Naive thymus-derived CD4-positive, alpha-beta T cell (primary cell): ENCODE results near the gene MED25. TPM values are rescaled to one million over a fixed set of nuclear protein-coding genes. Genes with fewer than 3 reads are reported as not detected.

Experiments
- ATAC-seq: fragments of 150-1000 bp; cut with Tn5 transposase; 2 replicates; pipeline ENCODE4 v1.10.0; 2021; ENCODE audit warnings: mild to moderate bottlenecking, moderate library complexity
- CTCF ChIA-PET: fragments of 350-600 bp; sonication (Branson Sonifier 250); formaldehyde crosslinking; loops from one replicate; lab custom pipeline; 2021; ENCODE audit warnings: antibody characterized with exemption; lab: Charles Lee
- POLR2A ChIA-PET: fragments of 350-600 bp; sonication (Branson Sonifier 250); formaldehyde crosslinking; loops from one replicate; lab custom pipeline; 2021; ENCODE audit warnings: antibody characterized with exemption, inconsistent platforms; lab: Charles Lee
- DNase-seq, 9 donors: peaks; one replicate each; pipeline versions ENCODE4 v3.0.0 to v3.0.0-alpha.2; 2020 to 2022; ENCODE audit warnings: mixed read lengths in 1 of 9
- H3K27ac ChIP-seq: one replicate; pipeline ENCODE4 v1.7.0; 2013; ENCODE audit warnings: mild to moderate bottlenecking, low read depth, low read length, moderate library complexity
- H3K27me3 ChIP-seq, 2 donors: one replicate each; pipeline ENCODE4 v1.7.0; 2013; ENCODE audit warnings: low read length in 2 of 2, mild to moderate bottlenecking in 2 of 2, moderate library complexity in 2 of 2; ENCODE audit not compliant: control insufficient read depth in 2 of 2, insufficient read depth in 2 of 2
- H3K36me3 ChIP-seq, 3 experiments: 1 replicate in 2 of 3; 2 replicates in 1 of 3; pipeline ENCODE4 v1.7.0; 2013; ENCODE audit warnings: low read length in 3 of 3, mild to moderate bottlenecking in 3 of 3, moderate library complexity in 1 of 3; ENCODE audit not compliant: insufficient read depth in 3 of 3, control insufficient read depth in 2 of 3
- H3K4me1 ChIP-seq, 2 donors: one replicate each; pipeline ENCODE4 v1.7.0; 2013; ENCODE audit warnings: low read length in 2 of 2, mild to moderate bottlenecking in 2 of 2, moderate library complexity in 1 of 2; ENCODE audit not compliant: control insufficient read depth in 2 of 2, insufficient read depth in 2 of 2
- H3K4me3 ChIP-seq: 2 replicates; pipeline ENCODE4 v1.7.0; 2013; ENCODE audit warnings: mild to moderate bottlenecking, low read length
- H3K9me3 ChIP-seq, 3 experiments: 1 replicate in 2 of 3; 2 replicates in 1 of 3; pipeline ENCODE4 v1.7.0; 2013; ENCODE audit warnings: low read length in 3 of 3; ENCODE audit not compliant: control insufficient read depth in 2 of 3
- H3K27ac Mint-ChIP-seq, 9 donors: one replicate each; pipeline ENCODE4 v1.8.0; 2020 to 2022; ENCODE audit warnings: mixed read lengths in 9 of 9, mild to moderate bottlenecking in 8 of 9, moderate library complexity in 5 of 9, inconsistent platforms in 2 of 9
- H3K27me3 Mint-ChIP-seq, 5 donors: one replicate each; pipeline ENCODE4 v1.8.0; 2021 to 2022; ENCODE audit warnings: mixed read lengths in 5 of 5, mild to moderate bottlenecking in 1 of 5
- H3K36me3 Mint-ChIP-seq, 5 donors: one replicate each; pipeline ENCODE4 v1.8.0; 2020 to 2022; ENCODE audit warnings: mixed read lengths in 5 of 5, mild to moderate bottlenecking in 3 of 5, inconsistent platforms in 1 of 5
- H3K4me1 Mint-ChIP-seq, 7 donors: one replicate each; pipeline ENCODE4 v1.8.0; 2020 to 2022; ENCODE audit warnings: mixed read lengths in 7 of 7, mild to moderate bottlenecking in 3 of 7, inconsistent platforms in 1 of 7
- H3K4me3 Mint-ChIP-seq, 10 donors: one replicate each; pipeline ENCODE4 v1.8.0; 2020 to 2022; ENCODE audit warnings: mild to moderate bottlenecking in 10 of 10, mixed read lengths in 10 of 10, moderate library complexity in 6 of 10, inconsistent platforms in 2 of 10
- H3K9me3 Mint-ChIP-seq, 11 donors: one replicate each; pipeline ENCODE4 v1.8.0; 2020 to 2022; ENCODE audit warnings: mixed read lengths in 11 of 11, mild to moderate bottlenecking in 4 of 11, inconsistent platforms in 1 of 11, moderate library complexity in 1 of 11
- intact Hi-C, 2 donors: fragments of 100-400 bp; cut with micrococcal nuclease; formaldehyde crosslinking; loops; one replicate each; pipeline ENCODE4 v1.15.1; 2023
- polyA plus RNA-seq, 2 donors: library from polyadenylated mRNA; unstranded; fragments of 300-500 nt; fragmentation: Illumina TruSeq; gene quantifications; one replicate each; pipeline ENCODE4 v1.2.3, GENCODE V29; 2021
- total RNA-seq, 6 experiments: library from RNA in 5 of 6; stranded (reverse) in 5 of 6; gene quantifications; 1 replicate in 5 of 6; 2 replicates in 1 of 6; pipeline ENCODE4 v1.2.3 and lab custom pipeline; 2021 to 2026

Gene MED25
- total and polyA plus RNA-seq, 7 experiments from 2014 or later: 10.8 to 75.2 (median 39.9) TPM

- H3K36me3 ChIP-seq: peaks cover 0 to 20% (median 0%) of the 10 kb centered on the region in 3 experiments
- H3K27ac ChIP-seq: peak overlapping the region; percentile 73
- H3K27ac Mint-ChIP-seq: peak overlapping the region in 6 of 9 donors; percentile 46 to 93 (median 72)
- no peak for DNase-seq
- peaks cover 5 to 9% of the 10 kb centered on the region in 2 donors for H3K4me1 ChIP-seq
- intact Hi-C loops: no loop called here
- POLR2A ChIA-PET: interaction anchor here (1.1 to 1.2 kb wide), 2 partner anchors 11 to 40 kb away, joined by 3 read pairs; partner anchors contain the start of genes AP2A1 and MED25
- H3K9me3 ChIP-seq: no peaks in the 10 kb centered on the region
- no peaks in the 10 kb centered on the region for H3K27me3 Mint-ChIP-seq
- no peaks in the 10 kb centered on the region for H3K27me3 ChIP-seq
- CTCF ChIA-PET: interaction anchor here (0.5 kb wide), 1 partner anchor 304 kb away, joined by 3 read pairs; no protein-coding TSS in a partner anchor
- H3K4me1 Mint-ChIP-seq: peaks cover 12 to 27% (median 15%) of the 10 kb centered on the region in 7 donors
- H3K9me3 Mint-ChIP-seq: no peaks in the 10 kb centered on the region
- no peak for ATAC-seq
- no peak overlapping the region for H3K4me3 ChIP-seq
- peaks cover 0 to 14% (median 10%) of the 10 kb centered on the region in 5 donors for H3K36me3 Mint-ChIP-seq
- H3K4me3 Mint-ChIP-seq: peak overlapping the region in 3 of 10 donors; percentile 25 to 70 (median 51)
Observed at GRCh38 chr19:49807058-49807903, 10.8 kb upstream of the MED25 start.

- Histone ChIP-seq H3K9me3 (no peaks in the 10 kb centered on the region), H3K36me3 (peaks cover 0 to 12% (median 0%) of the 10 kb centered on the region in 3 experiments), H3K4me1 (peaks cover 11 to 16% of the 10 kb centered on the region in 2 donors), H3K27me3 (no peaks in the 10 kb centered on the region), H3K27ac (peak overlapping the region; percentile 73), H3K4me3 (no peak overlapping the region)
- CTCF ChIA-PET: no interaction called here
- Mint-ChIP-seq H3K36me3 (peaks cover 0 to 13% (median 10%) of the 10 kb centered on the region in 5 donors), H3K4me3 (peak overlapping the region; percentile 23 to 96 (median 90)), H3K9me3 (no peaks in the 10 kb centered on the region), H3K27me3 (no peaks in the 10 kb centered on the region), H3K27ac (peak overlapping the region; percentile 11 to 93 (median 84)), H3K4me1 (peaks cover 14 to 35% (median 22%) of the 10 kb centered on the region in 7 donors)
- ATAC-seq: no peak
- intact Hi-C loops: loop anchor here in 1 of 2 donors (1.0 to 2.0 kb wide), 3 partner anchors 42 to 165 kb away; partner anchors contain the start of gene SCAF1
- POLR2A ChIA-PET: interaction anchor here (1.1 to 2.0 kb wide), 4 partner anchors 10 to 90 kb away, joined by 3 to 11 read pairs (median 4); partner anchors contain the start of genes AKT1S1, AP2A1, MED25 and TBC1D17
- no peak for DNase-seq
Observed at GRCh38 chr19:49807904-49808675, 10.0 kb upstream of the MED25 start.

GRCh38 chr19:49808711-49809159 is 9.4 kb upstream of the MED25 start:
- intact Hi-C loops: loop anchor here in 1 of 2 donors (1.0 to 2.0 kb wide), 4 partner anchors 9 to 166 kb away; partner anchors contain the start of gene SCAF1
- H3K27ac ChIP-seq: peak overlapping the region; percentile 73
- no peaks in the 10 kb centered on the region for H3K27me3 Mint-ChIP-seq
- no peaks in the 10 kb centered on the region for H3K9me3 ChIP-seq
- peak overlapping the region; percentile 66 to 94 (median 84) for H3K27ac Mint-ChIP-seq
- H3K9me3 Mint-ChIP-seq: no peaks in the 10 kb centered on the region
- peaks cover 0 to 6% (median 0%) of the 10 kb centered on the region in 3 experiments for H3K36me3 ChIP-seq
- DNase-seq (peak; percentile 69 to 92 (median 83)), ATAC-seq (peak; percentile 76)
- H3K36me3 Mint-ChIP-seq: peaks cover 0 to 9% (median 6%) of the 10 kb centered on the region in 5 donors
- H3K4me3 Mint-ChIP-seq: peak overlapping the region; percentile 85 to 96 (median 90)
- peaks cover 20 to 39% (median 28%) of the 10 kb centered on the region in 7 donors for H3K4me1 Mint-ChIP-seq
- ChIA-PET POLR2A (interaction anchor here (1.5 to 2.1 kb wide), 3 partner anchors 10 to 91 kb away, joined by 4 to 11 read pairs (median 8); partner anchors contain the start of genes AKT1S1, MED25 and TBC1D17), CTCF (no interaction called here)
- peak overlapping the region; percentile 71 for H3K4me3 ChIP-seq
- H3K4me1 ChIP-seq: peaks cover 11 to 16% of the 10 kb centered on the region in 2 donors
- H3K27me3 ChIP-seq: no peaks in the 10 kb centered on the region

GRCh38 chr19:49809160-49809940 is 8.7 kb upstream of the MED25 start:
- H3K27me3 ChIP-seq: no peaks in the 10 kb centered on the region
- peak overlapping the region; percentile 86 to 96 (median 90) for H3K4me3 Mint-ChIP-seq
- peak overlapping the region; percentile 74 to 94 (median 90) for H3K27ac Mint-ChIP-seq
- ATAC-seq: peak; percentile 34
- H3K36me3 Mint-ChIP-seq: peaks cover 0 to 9% (median 5%) of the 10 kb centered on the region in 5 donors
- no peaks in the 10 kb centered on the region for H3K9me3 Mint-ChIP-seq
- H3K36me3 ChIP-seq: peaks cover 0 to 3% (median 0%) of the 10 kb centered on the region in 3 experiments
- H3K27me3 Mint-ChIP-seq: no peaks in the 10 kb centered on the region
- peak overlapping the region; percentile 73 for H3K27ac ChIP-seq
- H3K4me3 ChIP-seq: peak overlapping the region; percentile 71
- peaks cover 23 to 46% (median 31%) of the 10 kb centered on the region in 7 donors for H3K4me1 Mint-ChIP-seq
- no peaks in the 10 kb centered on the region for H3K9me3 ChIP-seq
- POLR2A ChIA-PET: interaction anchor here (0.7 to 5.2 kb wide), 7 partner anchors 9 to 92 kb away, joined by 3 to 39 read pairs (median 4); partner anchors contain the start of genes AKT1S1, MED25, PNKP and PTOV1
- DNase-seq: peak in 5 of 9 donors; percentile 39 to 58 (median 49)
- CTCF ChIA-PET: no interaction called here
- peaks cover 11 to 16% of the 10 kb centered on the region in 2 donors for H3K4me1 ChIP-seq
- intact Hi-C loops: loop anchor here in 1 of 2 donors (1.0 to 2.0 kb wide), 2 partner anchors 8 to 167 kb away; partner anchors contain the start of gene SCAF1

GRCh38 chr19:49809941-49810389 is 8.1 kb upstream of the MED25 start:
- no peaks in the 10 kb centered on the region for H3K27me3 Mint-ChIP-seq
- H3K4me1 ChIP-seq: peaks cover 11 to 16% of the 10 kb centered on the region in 2 donors
- H3K27ac Mint-ChIP-seq: peak overlapping the region; percentile 40 to 93 (median 81)
- H3K4me3 ChIP-seq: peak overlapping the region; percentile 71
- H3K9me3 ChIP-seq: no peaks in the 10 kb centered on the region
- DNase-seq: no peak
- no peaks in the 10 kb centered on the region for H3K27me3 ChIP-seq
- H3K36me3 ChIP-seq: peaks cover 0 to 3% (median 0%) of the 10 kb centered on the region in 3 experiments
- ChIA-PET CTCF (interaction anchor here (0.6 kb wide), 2 partner anchors 816 to 1519 kb away, joined by 3 read pairs; partner anchors contain the start of gene RUVBL2), POLR2A (interaction anchor here (0.8 to 5.2 kb wide), 7 partner anchors 9 to 92 kb away, joined by 3 to 39 read pairs (median 4); partner anchors contain the start of genes MED25 and PTOV1)
- peaks cover 0 to 9% (median 5%) of the 10 kb centered on the region in 5 donors for H3K36me3 Mint-ChIP-seq
- intact Hi-C loops: loop anchor here in 1 of 2 donors (1.0 to 10.0 kb wide), 4 partner anchors 7 to 555 kb away; partner anchors contain the start of genes NAPSA, PRMT1 and SCAF1
- no peak for ATAC-seq
- H3K4me3 Mint-ChIP-seq: peak overlapping the region; percentile 78 to 96 (median 90)
- H3K27ac ChIP-seq: peak overlapping the region; percentile 73
- H3K4me1 Mint-ChIP-seq: peaks cover 23 to 49% (median 35%) of the 10 kb centered on the region in 7 donors
- no peaks in the 10 kb centered on the region for H3K9me3 Mint-ChIP-seq
